GM21390 (cell line): ENCODE measurements around the gene DAAM1.
A peak's percentile ranks its signal among the peaks of the same experiment; 100 is the strongest.

Experiments
- ATAC-seq: cut with Tn5 transposase; IDR thresholded peaks from one replicate; pipeline ENCODE4 v1.9.1; 2021; ENCODE audit not compliant: unreplicated experiment

The DAAM1 gene

GRCh38 chr14:59359431-59360124, 171.1 kb downstream of the DAAM1 start:
- no peak for ATAC-seq

- ATAC-seq, result no peak
These were observed 171.8 kb downstream of the DAAM1 start for GRCh38 chr14:59360233-59360632.

DNA sequence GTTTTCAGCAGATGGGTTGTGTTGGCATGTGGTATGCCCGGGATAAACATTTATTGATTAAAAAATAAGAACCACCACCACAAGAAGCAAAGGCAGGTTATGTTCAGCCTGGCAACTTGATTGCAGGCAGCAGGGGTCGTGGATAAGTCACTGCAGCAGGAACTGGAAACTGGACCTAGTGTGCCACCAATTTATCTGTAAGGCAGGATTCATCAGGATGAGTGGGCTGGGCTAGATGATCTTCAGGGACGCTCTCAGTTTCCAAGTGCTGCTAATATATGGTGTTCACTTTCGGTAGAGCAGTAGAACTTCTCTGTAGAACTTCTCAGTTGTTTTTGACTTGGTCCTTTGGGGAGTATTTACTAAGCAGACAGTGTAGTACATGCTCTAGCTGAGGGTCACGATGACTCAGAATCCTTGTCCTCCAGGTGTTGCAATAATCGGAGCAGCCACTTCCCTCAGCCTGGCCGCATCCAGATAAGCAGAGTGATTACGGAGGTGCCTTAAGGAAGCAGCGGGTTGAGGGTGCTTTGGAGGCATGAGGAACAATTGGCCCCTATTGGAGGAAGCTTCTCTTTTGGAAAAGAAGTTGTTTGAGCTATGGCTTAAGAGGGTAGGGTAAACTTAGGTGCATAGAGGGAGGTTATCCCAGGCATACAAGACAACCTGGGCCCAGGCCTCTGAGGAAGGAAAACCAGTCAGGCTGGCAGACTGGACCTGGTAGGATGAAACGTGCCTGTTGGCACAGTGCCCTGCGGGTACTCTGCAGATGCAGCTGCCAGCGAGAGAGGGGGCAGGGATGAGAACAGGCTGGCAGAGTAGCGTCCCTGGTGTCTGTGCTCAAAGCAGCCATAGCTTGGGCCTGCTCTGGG, 172.7 kb downstream of the DAAM1 start:
- ATAC-seq, result peak; percentile 36

DNA sequence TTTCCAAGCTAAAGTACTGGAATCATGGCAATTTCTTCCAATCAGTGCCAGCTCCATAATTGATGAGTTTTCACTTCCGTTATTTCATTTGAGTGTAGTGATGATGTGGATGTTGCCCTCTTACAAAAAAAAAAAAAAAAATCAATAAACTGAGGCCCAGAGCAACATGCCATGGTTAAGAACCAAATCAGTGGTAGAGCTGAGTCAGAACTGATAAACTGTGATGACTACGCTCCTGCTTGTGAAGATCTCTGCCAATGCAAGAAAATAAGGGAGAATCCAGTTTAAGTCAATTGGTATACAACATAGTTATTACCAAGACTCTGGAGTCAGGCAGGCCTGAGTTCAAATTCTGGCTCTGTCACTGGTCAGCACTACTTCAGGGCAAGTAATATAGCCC, 174.0 kb downstream of the DAAM1 start:
- no peak for ATAC-seq

DNA sequence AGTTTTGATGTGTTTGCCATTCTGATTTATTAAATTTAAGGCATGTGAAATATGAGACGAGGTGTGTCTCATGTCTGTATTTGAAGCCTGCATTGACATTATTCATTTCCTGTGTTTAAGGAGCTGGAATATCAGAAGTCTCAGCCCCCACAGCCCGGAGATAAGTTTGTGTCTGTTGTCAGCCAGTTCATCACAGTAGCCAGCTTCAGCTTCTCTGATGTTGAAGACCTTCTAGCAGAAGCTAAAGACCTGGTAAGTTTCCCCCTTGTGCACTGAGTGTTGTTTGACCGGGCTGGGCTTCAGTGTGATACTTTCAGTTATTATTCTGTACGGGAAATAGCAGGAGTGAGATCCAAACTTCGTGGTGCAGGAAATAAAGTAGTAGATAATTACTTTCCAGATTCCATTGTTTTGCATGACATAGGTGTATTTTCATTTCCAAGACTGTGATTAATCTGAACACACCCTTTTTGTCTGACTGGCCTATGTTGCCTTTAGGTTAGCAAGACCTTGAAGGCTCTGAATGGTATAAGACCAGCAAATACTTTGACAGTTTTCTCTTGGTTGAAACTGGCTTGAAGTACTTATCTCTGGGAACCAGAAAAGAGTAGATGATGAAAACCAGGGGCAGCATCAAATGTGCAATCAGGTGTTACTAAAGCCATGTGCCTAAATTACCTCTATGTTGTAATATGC, 175.2 kb downstream of the DAAM1 start:
- ATAC-seq, result no peak

- no peak for ATAC-seq
These were observed 181.8 kb downstream of the DAAM1 start for GRCh38 chr14:59370158-59370742.

- no peak for ATAC-seq
These were observed 183.3 kb downstream of the DAAM1 start for GRCh38 chr14:59371771-59372170.

DNA sequence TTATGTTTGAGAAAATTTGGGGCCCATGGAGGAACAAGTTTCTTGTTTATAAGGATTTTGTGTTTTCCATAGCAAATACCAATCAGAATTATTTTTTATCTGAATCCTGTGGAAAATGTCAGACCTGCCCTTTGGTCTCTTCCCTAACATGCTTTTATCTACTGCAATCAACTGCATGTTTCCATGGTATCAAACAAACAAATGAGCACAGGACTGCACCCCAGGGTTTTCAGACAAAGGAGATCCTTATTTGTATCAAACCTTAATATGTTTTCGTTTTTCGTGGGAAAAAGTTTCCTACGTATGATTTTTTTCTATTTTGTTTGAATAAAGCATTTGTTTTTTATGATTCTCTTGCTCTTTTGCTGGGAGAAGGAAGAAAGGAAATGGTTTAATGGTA, 185.6 kb downstream of the DAAM1 start:
- ATAC-seq, result no peak

- no peak for ATAC-seq
These were observed 188.2 kb downstream of the DAAM1 start for GRCh38 chr14:59376686-59377085.

- no peak for ATAC-seq
These were observed 189.0 kb downstream of the DAAM1 start for GRCh38 chr14:59377491-59377890.

GRCh38 chr14:59377991-59378601, 189.6 kb downstream of the DAAM1 start:
- ATAC-seq, result no peak

DNA sequence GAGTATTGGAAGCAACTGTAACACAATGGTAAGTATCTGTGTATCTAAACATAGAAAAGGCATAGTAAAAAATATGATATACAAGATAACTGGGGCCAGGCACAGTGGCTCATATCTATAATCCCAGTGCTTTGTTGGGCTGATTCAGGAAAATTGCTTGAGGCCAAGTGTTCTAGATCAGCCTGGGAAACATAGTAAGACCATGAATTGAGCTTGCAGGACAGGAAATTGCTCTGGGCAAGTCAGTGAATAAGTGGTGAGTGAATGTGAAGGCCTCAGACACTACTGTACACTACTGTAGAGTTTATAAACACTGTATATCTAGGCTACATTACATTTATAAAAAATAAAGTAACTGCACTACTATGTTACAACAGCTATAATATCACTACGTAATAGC, 201.5 kb downstream of the DAAM1 start:
- ATAC-seq, result no peak

- no peak for ATAC-seq
These were observed 202.9 kb downstream of the DAAM1 start for GRCh38 chr14:59391388-59391787.

GRCh38 chr14:59394268-59394667, 205.8 kb downstream of the DAAM1 start:
- ATAC-seq, result no peak

DNA sequence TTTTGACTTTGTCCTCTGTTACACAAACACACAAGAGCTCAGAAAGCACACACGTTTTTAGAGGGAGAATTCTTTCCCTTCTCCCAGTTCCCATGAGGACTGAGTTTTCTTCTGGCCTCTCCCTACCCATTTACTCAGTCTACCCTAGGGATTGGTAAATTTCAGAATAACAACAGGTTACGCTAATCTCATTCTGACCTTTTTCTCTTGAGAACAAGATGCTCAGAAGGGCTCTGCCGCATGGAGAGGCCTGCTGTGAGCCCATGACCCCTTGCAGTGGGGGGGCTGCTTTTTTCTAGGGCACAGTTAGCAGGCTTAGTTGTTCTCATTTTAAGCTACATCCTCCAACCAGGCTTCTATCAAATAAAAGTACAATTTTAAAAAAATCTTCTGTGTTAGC, 207.2 kb downstream of the DAAM1 start:
- no peak for ATAC-seq

- ATAC-seq, result no peak
These were observed 210.4 kb downstream of the DAAM1 start for GRCh38 chr14:59398841-59399240.

- no peak for ATAC-seq
These were observed 218.2 kb downstream of the DAAM1 start for GRCh38 chr14:59406454-59407245.

GRCh38 chr14:59407246-59408010, 219.0 kb downstream of the DAAM1 start:
- ATAC-seq, result no peak

DNA sequence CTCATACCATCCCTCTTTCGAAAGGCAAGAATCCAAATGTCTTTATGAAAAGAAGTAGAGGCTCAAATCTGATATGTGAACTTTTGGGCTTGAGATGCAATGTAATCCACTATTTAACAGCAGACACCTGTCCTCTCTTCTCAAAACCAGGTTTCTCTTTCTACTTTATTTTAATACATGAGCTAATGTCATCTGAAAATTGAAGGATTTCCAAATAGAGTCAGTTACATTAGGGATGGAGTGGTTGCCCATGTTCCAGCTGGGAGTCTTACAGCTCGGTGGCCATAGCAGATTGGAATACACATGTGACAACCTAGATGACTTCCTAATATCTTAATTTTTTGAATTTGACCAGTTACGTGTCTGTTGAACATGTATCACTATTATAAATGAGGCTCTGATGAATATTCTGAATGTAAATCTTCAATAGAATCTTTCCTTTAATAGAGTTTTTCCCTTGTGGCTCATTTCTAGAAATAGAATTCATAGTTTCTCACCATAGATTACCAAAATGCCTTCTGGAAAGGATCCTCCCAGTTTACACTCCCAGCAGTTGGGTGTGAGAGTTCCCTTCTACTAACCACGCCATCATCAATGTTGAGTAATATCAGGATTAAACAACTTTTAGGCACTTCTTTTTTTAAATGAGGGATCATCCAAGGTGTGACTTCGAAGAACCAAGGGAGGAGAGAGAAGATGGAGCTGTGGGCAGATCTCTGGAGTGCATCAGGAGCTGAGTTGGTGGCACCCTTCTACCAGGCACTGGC, 227.6 kb downstream of the DAAM1 start:
- no peak for ATAC-seq
